Hippocampal formation (tissue), 2 donors: ENCODE data around the gene RNF133.

Experiments
- DNase-seq, 2 donors: peaks; one replicate each; lab custom pipeline; 2025; lab: John Stamatoyannopoulos, UW

The RNF133 gene

GRCh38 chr7:122699017-122699416, at the start of gene RNF133:
Gene RNF133 (minus strand): TSS chr7:122699117. CDS start chr7:122698918, 199 bp downstream.
- DNase-seq, result no peak

DNA sequence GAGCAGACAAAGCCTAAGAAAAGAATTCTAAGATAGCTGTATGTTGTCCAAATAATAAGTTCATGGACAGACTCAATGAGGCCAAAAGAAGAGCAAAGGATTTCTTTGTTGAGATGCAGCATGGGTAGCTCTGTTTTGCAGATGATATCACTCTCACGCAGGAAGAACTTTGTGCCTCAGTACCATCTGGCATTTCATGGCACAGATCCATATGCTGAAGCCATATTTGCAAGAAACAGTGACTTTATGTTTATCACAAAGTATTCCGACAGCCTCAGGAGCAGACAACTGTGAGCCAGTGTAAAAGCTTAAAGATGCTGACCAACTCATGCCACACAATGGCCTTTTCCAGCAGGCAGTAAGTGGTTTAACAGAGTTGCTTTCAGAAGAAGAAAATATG, 49.3 kb upstream of the RNF133 start:
- DNase-seq, result no peak

GRCh38 chr7:122746948-122747347, 48.0 kb upstream of the RNF133 start:
- no peak for DNase-seq

GRCh38 chr7:122743211-122743610, 44.3 kb upstream of the RNF133 start:
- no peak for DNase-seq

DNA sequence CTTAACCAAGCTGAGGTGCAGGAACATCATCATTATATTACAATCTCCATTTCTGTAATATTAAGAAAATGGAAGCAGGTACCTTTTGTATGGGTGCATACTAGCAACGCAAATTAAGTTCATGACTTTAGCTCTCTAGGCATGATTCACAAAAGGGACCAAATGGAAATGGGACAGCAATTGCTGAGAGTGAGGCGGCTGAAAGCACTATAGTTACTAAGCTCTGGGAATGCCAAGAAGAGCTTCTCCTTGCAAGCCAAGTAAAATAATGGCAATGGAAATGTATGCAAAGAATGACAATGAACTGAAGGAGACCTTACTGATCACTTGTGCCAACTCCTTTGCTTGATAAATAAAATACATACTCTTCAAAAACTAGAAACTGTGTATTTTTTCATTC, 40.0 kb upstream of the RNF133 start:
- DNase-seq, result no peak

DNA sequence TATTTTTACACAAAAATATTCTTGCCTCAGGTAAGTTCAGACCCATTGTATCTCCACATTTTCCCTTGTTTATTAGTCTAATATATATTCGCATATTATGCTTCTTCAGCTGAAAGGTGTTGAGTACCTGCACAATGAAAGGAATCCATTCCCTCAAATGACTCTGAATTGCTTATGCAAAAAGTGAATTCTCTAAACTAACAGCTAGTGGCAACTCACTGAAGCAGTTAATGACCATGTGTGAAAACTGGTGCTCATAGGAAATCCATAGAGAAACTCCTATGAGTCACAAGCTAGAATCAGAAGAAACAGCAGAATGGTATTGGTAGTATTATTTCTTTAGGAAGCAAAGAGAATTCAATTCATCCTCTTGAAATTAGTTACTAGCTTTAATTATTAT, 37.3 kb upstream of the RNF133 start:
- no peak for DNase-seq

DNA sequence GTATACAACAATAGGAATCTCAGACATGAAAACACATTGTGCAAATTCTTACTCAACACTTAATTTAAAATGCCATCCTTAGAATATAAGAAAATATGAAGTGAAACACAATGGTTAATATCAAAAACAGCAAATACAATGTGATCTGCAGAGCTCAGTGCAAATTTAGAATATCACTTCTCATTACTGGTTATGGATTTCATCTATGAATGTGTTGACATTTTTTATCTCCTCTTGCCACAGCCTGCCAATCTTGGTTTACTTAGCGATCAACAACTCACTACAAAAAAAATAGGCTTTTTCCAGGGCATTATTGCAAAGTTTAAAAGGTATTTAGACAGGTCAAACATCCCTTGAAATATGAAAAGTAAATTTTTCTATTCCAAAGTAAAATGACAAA, 28.8 kb upstream of the RNF133 start:
- no peak for DNase-seq

- DNase-seq, result no peak
Measured at GRCh38 chr7:122727354-122727753, 28.4 kb upstream of the RNF133 start.

DNA sequence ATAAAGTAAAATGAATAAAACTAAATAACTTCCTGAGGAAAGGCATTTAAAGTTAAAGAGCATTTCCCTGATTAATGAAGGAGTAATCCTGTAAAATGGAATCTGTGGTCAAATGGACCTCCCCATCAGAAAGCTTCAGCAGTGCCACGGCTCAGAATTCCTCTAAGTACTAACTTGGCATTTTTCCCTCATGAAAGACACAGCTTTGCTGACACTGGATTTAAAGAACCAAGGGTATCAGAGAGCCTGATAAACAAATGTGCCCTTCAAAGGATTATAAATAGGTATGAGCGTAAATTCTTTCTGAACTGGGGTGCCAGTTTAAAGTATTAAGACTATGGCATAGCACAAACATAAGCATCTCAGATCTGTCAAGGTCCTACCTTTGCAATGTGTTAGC, 28.0 kb upstream of the RNF133 start:
- DNase-seq, result no peak

DNA sequence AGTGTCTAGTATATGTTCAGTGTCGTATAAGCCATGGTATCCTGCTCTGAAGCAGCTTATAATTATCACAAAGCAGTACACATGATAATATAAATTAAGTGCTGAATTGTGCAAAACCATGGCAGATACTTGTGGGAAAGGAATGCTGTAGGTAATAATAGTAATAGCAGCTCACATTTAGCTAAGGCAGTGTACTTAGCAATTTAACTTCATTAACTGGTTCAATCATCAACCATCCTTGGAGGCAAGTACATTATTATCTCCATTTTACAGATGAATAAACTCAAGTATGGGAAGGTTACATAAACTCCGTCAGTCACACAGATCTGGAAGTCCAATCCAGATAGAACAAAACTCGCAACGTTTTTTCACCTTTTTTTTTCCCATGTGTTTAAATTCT, 25.4 kb upstream of the RNF133 start:
- no peak for DNase-seq

DNA sequence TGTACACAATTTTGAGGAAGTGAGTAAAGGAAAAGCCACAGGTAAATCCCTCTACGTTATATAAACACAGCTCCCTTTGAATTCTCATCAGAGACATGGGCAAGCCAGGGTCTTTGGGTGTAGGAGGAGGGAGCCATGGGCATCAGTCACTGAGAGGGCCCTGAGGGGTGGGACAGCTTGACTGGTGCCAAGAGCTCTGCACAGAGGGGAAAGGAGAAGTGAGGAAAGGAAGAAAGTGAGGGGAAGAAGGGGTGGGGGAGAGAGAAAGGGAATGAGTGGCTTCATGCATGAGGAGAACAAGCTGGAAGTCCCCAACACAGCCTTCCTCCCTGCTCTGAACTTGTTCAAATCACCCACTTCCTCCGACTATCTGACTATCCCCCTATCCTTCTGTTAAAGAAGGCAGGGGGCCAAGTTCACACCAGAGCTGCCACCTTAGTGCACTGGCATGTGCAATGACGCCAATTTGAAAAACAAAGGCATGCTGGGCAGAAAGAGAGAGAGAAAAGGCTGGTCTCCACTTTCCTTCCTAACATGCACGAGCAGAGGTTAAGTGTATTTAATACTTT, 20.2 kb upstream of the RNF133 start:
- no peak for DNase-seq

- DNase-seq, result no peak
Measured at GRCh38 chr7:122717356-122718089, 18.6 kb upstream of the RNF133 start.

GRCh38 chr7:122715183-122715582, 16.3 kb upstream of the RNF133 start:
- no peak for DNase-seq

DNA sequence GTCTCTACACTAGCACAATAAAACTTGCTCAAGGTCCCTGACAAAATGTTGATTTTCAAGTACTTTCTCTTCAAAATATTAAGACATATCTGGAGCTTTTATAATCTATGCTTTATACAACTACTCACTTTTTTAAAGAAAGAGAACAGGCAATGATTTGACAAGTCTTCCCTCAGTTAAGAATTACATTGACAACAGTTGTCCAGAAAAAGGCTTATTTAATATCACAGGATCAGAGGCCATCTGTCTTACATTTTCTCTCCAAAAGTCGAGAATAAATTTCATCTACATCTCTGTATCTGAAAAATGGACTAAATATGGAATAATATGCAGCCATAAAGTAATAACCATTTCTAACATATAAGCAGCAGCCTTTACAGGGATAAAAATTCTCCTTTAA, 12.0 kb upstream of the RNF133 start:
- DNase-seq, result no peak

DNA sequence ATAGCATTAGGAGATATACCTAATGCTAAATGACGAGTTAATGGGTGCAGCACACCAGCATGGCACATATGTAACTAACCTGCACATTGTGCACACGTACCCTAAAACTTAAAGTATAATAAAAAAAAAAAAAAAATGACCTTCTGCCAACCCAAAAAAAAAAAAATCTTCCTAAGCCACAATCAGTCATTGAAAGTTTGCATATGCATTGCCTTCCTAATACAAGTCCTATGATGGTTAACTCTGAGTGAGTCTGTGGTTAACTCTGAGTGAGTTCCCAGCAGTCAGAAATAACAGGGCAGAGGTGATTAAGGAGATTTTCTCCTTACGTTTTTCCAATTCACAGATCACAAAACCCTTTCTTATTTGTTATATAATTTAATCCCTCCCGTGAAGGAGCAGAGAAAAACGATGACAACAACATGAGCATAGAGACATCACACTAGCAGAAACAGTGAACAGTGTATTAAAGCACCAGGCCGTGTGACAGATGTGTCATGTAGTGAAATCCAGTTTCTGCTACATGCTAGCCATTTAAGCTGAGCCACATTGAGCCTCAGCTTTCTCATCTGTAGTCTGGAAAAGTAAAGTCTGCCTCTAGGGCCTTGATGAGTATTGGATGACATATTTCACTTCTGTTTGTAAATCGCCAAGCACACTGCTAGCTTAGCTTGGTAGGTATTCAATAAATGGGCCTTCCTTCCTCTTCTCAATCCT, 11.2 kb upstream of the RNF133 start:
- DNase-seq, result no peak

GRCh38 chr7:122706836-122707235, 7.9 kb upstream of the RNF133 start:
- DNase-seq, result no peak

DNA sequence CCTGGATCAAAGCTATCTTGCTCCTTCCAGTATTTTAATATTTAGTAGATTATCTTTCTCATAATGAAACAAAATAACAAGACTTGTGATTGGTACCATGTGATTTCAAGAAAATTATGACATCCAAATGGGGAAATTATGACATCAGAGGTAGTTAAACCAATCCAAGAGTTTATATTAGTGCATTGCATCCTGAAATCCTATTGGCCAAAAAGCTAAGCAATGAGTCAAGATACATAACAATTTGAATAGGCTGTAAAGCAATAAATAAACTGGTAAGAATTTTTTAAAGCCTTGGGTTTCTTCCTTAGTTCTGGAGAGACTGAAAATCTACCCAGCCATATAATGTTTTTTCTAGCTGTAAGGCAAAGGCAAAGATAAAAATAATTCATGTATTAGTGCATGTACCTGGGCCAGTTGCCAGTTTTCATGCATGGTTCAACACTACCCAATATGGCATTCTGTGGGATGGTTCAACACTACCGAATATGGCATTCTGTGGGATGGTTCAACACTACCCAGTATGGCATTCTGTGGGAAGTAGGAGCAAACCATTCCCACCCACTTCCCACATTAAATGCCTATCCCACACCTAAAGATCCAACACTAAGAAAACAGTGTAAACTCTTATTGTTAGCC, 4.1 kb upstream of the RNF133 start, which contains the start of gene RNF148:
RNF148 (minus strand) TSS at position 51 of the 639 bp plus-strand sequence. CDS start 172 bp downstream, outside the sequence.
- DNase-seq, result no peak

DNA sequence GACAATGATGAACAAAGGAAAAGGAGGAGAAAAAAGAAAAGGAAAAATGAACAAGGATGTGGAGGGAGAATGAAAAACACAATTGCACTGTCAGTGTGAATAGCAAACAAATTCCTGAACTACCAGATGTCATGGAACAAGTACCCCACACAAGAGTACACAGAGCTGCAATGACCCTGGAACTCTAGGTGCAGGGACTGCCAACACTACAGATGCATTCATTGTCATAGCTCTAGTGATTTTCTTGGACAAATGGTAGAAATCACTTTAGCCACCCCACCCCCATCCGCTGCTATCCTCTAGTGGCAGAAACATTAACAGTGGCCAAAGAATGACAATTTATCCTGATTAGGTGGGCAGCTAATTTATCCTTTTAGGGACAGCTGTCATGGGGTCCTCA, 3.1 kb downstream of the RNF133 start:
- no peak for DNase-seq

DNA sequence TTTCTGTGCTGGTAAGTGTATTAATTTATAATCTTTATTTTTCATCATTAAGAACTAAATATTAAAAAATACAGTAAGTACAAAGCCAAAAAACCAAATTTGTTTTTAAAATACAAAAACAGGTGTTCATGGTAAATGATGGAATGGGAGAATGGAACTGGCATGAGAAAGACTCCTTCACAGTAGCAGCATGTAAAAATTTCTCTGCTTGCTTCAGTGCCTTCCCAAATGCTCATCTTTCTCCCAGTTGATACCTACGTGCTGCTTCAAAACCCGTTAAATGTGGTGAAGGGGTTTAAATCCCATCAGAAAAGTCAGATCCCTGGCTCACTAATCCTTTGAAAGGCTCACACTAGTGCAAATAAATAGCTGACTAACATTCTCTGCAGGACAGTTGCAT, 4.2 kb downstream of the RNF133 start:
- DNase-seq, result no peak

DNA sequence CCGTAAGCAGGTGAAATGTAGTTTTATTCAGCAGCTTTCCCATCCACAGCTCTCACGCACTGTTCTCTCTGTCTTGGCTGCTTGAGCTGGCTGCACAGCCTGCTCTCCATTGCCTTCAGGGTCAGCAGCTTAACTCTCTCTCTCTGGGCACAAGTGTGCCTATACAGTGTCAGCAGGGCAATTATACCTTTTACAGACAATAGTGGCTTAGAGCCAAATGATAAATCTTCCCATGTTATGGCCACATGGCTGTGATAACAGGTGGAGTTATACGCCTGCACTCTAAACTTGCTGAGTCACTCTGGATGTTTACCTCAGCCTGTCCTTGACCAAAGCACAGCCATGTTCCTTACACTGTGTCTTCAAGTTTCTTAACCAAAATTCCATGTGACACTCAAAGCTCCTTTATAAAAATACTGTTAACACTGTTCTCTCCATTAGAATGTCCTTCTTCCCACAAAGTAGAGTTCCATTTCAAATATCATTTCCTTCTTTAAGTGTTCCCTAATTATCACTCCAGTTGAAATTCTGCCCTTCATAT, 6.1 kb downstream of the RNF133 start:
- DNase-seq, result no peak

- no peak for DNase-seq
Measured at GRCh38 chr7:122691569-122692235, 7.2 kb downstream of the RNF133 start.
